AG10803 (cell line): ENCODE data around the gene CKMT1A.
"Not testable (repeated sequence)": the region's sequence is repeated elsewhere in the genome, so short reads cannot be mapped to it uniquely, and the experiment has no call there.

Source experiments
- DNase-seq: peaks from one replicate; pipeline ENCODE4 v3.0.0; 2010; ENCODE audit warnings: low read depth
- H3K4me3 ChIP-seq: 2 replicates; pipeline ENCODE4 v1.5.1; 2011; ENCODE audit warnings: mild to moderate bottlenecking, low read length, control low read depth
- TF ChIP-seq, protein P1 (sequence below): conservative IDR thresholded peaks from 2 replicates; pipeline ENCODE4 v1.5.1; 2011; ENCODE audit warnings: mild to moderate bottlenecking, low read length, control low read depth, inconsistent platforms

CKMT1A gene

DNA sequence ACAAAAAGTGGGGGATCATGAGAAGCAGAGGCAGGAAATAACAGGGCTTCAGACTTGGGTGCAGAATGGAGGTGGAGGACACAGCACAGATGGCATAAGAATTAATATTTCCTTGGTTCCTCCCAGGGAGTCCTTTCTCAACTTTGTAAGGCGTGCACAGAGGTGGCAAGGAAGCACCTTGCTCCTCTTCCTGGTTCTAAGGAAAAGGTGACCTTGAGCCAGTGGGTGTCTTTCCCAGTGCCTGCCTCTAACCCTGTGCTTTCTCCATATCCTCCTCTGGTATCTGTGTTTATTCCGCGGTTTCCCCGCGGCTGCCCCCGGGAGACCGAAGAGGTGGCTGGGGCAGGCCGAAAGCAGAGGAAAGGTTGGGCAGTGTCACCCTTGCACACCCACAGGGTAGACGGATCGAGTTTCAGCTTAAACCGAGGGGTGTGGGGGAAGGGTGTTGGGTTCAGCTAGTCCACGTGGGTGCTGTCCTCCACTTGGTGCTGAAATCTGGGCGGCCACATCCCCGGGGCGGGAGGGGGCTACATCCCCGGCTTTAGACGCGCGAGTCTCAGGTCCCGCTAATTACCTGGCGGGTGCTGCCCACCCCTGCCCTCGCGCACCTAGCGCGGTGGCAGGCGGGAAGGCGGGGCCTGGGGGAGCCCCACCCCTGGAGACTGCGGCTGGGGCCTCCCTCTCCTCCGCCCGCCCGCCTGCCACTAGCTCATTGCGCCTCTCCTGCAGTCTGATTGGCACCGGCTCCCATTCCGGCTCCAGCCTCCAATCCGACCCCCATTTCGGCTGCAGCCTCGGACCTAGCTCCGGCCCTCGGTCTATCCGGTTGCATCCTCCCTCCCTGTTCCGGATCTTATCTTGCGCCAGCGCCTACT, at the start of gene CKMT1A:
TSS of gene CKMT1A (plus strand) at position 712 of the 875 bp plus-strand sequence. CDS start 192 bp downstream, outside the sequence.
- H3K4me3 ChIP-seq, DNase-seq: not testable (repeated sequence)

- H3K4me3 ChIP-seq: no peak within 1 kb of the TSS
- TF ChIP-seq, protein P1, sequence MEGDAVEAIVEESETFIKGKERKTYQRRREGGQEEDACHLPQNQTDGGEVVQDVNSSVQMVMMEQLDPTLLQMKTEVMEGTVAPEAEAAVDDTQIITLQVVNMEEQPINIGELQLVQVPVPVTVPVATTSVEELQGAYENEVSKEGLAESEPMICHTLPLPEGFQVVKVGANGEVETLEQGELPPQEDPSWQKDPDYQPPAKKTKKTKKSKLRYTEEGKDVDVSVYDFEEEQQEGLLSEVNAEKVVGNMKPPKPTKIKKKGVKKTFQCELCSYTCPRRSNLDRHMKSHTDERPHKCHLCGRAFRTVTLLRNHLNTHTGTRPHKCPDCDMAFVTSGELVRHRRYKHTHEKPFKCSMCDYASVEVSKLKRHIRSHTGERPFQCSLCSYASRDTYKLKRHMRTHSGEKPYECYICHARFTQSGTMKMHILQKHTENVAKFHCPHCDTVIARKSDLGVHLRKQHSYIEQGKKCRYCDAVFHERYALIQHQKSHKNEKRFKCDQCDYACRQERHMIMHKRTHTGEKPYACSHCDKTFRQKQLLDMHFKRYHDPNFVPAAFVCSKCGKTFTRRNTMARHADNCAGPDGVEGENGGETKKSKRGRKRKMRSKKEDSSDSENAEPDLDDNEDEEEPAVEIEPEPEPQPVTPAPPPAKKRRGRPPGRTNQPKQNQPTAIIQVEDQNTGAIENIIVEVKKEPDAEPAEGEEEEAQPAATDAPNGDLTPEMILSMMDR: no peak
- DNase-seq: no peak
Observed at GRCh38 chr15:43648649-43649429, 44.8 kb upstream of the CKMT1A start, which contains the start of gene CATSPER2. CATSPER2 (minus strand) TSS chr15:43648844; CDS start chr15:43648061, 783 bp downstream.

DNA sequence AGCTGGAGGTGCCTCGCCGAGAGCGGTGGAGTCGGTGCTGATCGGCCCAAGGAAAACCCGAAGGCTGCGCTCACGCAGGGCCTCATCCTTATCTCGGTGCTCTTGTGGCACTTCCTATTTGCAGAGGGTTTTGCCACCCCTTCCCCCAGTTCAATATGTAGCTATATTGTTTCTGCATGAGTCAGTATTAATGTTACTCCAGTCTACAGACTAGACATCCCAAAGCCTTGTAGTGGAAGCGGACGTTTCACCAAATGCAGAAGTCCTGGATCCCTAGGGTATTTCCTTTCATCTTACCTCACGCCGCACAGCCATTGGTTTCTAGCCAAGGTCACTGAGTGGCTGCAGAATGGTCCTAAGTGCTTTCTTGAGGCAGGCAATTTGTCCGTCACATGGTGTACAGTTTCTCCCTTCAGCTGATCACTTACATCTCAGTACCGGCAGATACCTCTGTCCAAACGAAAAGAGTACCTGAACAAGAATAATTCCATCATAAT, 44.2 kb upstream of the CKMT1A start:
- DNase-seq, H3K4me3 ChIP-seq: not testable (repeated sequence)

DNA sequence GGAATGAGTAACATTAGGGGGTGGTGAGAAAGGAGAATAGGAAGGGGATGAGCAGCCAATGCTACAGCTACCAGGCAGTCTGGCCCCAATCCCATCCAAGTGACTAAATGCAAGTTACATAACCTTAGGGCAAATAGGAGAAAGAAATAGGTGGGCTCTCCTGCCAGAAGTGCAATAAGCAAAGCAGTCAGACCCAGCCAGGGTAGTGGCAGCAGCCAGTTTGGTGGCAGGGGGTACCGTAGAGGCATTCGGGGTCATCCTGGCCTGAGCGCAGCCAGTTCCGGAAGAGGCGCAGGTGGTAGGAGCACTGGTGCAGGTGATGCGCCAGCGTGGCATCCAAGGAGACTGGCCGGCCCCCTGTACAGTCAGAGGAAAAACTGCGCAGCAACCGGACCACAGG, 33.9 kb upstream of the CKMT1A start:
- not testable (repeated sequence) for DNase-seq, H3K4me3 ChIP-seq

- not testable (repeated sequence) for H3K4me3 ChIP-seq, DNase-seq
Observed at GRCh38 chr15:43662293-43662692, 31.4 kb upstream of the CKMT1A start.

- DNase-seq, H3K4me3 ChIP-seq: not testable (repeated sequence)
Observed at GRCh38 chr15:43663333-43663732, 30.3 kb upstream of the CKMT1A start.

DNA sequence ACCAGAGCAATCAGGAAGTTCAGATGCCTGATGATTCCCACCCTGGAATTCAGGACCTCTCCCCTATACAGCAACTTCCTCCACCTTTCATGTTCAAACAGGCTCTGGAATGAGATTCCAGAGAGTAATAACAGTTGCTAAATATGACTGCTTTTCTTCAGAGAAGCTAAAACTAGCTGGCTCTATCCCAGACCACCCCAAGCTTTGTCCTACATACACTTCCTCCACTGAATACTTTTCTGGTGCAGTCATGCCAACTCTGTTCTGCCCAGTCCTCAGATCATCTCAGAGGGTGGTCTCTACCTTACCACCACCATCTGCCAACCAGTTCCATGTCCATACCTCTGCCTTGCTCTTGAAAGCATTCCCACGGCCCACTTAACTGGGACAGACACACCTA, 27.5 kb upstream of the CKMT1A start:
- DNase-seq: not testable (repeated sequence)

DNA sequence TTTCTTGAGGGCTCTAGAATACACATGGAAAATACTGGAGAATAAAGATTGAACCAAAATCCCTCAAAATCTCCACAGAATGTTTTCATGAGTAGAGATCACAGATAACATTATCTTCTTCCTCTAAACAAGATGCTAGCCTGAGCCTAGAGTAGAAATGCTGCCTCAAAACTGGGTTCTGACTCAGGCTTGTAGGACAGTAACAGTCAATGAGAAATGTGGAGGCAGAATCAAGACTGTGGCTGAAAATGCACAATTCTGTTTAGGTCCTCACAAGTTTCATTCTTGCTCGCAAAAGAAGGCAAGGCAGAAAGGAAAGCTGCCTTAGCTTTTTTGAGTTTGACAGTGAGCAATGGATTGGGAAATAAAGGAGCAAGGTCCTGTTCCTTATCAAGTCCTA, 19.5 kb upstream of the CKMT1A start:
- not testable (repeated sequence) for H3K4me3 ChIP-seq, DNase-seq

More for the DNA sequence above, 27.5 kb upstream of the CKMT1A start:
- not testable (repeated sequence) for H3K4me3 ChIP-seq

- H3K4me3 ChIP-seq, DNase-seq: not testable (repeated sequence)
Observed at GRCh38 chr15:43689604-43690301, 3.9 kb upstream of the CKMT1A start.

GRCh38 chr15:43692679-43693078, 980 bp upstream of the CKMT1A start:
- H3K4me3 ChIP-seq, DNase-seq: not testable (repeated sequence)

DNA sequence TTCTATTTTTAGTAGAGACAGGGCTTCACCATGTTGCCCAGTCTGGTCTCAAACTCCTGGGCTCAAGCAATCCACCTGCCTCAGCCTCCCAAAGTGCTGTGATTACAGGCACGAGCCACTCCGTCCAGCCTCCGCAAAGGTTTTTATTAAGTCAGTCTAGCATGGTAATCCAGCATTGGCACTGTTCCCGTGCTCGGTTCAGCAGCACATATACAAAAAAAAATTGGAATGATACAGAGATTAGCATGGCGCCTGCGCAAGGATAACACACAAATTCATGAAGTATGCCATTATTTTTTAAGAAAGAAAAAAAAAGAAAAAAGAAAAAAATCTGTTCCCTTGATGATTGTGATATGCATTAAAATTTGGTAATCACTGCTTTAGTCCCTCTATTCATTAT, 8.5 kb downstream of the CKMT1A start:
- DNase-seq: no peak
- TF ChIP-seq, protein P1: no peak
- H3K4me3 ChIP-seq: no peak overlapping the region
